Peyer's patch (tissue), 4 donors: Measurements from ENCODE around the gene TNIP3. TPM values are rescaled to one million over a fixed set of nuclear protein-coding genes. Genes with fewer than 3 reads are reported as not detected.
"Not testable (repeated sequence)": the region's sequence is repeated elsewhere in the genome, so short reads cannot be mapped to it uniquely, and the experiment has no call there.

Experiments used
- DNase-seq, 3 donors: peaks; one replicate each; pipeline ENCODE4 v3.0.0-alpha.2; 2017 to 2019
- H3K27ac ChIP-seq, 4 donors: fragments of 200-600 bp; sonication (generic); one replicate each; pipeline ENCODE4 v1.5.1; 2016 to 2019
- H3K27me3 ChIP-seq, 2 donors: fragments of 200-600 bp; sonication (generic); one replicate each; pipeline ENCODE4 v1.5.1; 2019
- H3K36me3 ChIP-seq, 3 donors: fragments of 200-600 bp; sonication (generic); one replicate each; pipeline ENCODE4 v1.5.1; 2016 to 2019
- H3K4me1 ChIP-seq, 4 donors: fragments of 200-600 bp; sonication (generic); one replicate each; pipeline ENCODE4 v1.5.1; 2016 to 2019
- H3K4me3 ChIP-seq, 4 donors: fragments of 200-600 bp; sonication (generic); 1 replicate in 3 of 4; 2 replicates in 1 of 4; pipeline ENCODE4 v1.5.1; 2016 to 2019; ENCODE audit warnings: mild to moderate bottlenecking in 1 of 4
- H3K9me3 ChIP-seq, 4 donors: fragments of 200-600 bp; sonication (generic); one replicate each; pipeline ENCODE4 v1.5.1; 2016 to 2019; ENCODE audit warnings: mild to moderate bottlenecking in 1 of 4
- POLR2A ChIP-seq, 2 donors: fragments of 450-650 bp; IDR thresholded peaks; one replicate each; pipeline ENCODE4 v1.5.1; 2017; ENCODE audit warnings: antibody characterized with exemption in 2 of 2, mild to moderate bottlenecking in 2 of 2, moderate library complexity in 2 of 2
- total RNA-seq, 4 donors: library from RNA; depleted of rRNA; stranded (reverse); fragments of >200 nt; gene quantifications; one replicate each; pipeline ENCODE4 v1.1.0, GENCODE V29; 2016
- TF ChIP-seq, protein P1 (sequence below), 6 experiments: fragments of 450-650 bp in 4 of 6; fragments of 200-600 bp in 2 of 6; sonication (generic) in 1 of 6; IDR thresholded peaks; one replicate each; pipeline ENCODE4 v1.5.1; 2017 to 2019; ENCODE audit warnings: antibody characterized with exemption in 6 of 6, mild to moderate bottlenecking in 3 of 6, moderate library complexity in 1 of 6

TNIP3 gene, protein sequence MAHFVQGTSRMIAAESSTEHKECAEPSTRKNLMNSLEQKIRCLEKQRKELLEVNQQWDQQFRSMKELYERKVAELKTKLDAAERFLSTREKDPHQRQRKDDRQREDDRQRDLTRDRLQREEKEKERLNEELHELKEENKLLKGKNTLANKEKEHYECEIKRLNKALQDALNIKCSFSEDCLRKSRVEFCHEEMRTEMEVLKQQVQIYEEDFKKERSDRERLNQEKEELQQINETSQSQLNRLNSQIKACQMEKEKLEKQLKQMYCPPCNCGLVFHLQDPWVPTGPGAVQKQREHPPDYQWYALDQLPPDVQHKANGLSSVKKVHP
- total RNA-seq = under 1 TPM in 1 of 4 donors, not detected in 3; 0.88 TPM

DNA sequence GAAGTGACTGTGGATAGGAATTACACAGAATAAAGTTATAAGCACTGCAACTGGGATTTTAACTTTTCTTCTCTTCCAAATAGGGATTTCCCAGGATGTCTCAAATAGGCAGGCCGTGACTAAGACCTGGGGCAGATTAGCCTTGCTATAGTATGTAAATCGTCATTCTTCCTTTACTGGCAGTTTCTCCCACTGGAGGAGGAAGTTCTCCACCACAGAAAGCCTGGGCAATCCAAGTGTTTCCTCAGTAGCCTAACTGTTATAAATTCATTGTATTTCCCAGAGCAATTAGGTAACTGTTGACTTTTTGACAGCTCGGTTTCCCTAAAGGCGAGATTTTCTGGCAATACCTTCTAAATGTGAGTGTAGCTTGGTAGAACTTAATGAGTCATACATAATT lies at the start of gene TNIP3:
Gene TNIP3, minus strand, starts transcription at position 31 of the 400 bp plus-strand sequence. CDS start 196 bp downstream, outside the sequence.
- TF ChIP-seq, protein P1, sequence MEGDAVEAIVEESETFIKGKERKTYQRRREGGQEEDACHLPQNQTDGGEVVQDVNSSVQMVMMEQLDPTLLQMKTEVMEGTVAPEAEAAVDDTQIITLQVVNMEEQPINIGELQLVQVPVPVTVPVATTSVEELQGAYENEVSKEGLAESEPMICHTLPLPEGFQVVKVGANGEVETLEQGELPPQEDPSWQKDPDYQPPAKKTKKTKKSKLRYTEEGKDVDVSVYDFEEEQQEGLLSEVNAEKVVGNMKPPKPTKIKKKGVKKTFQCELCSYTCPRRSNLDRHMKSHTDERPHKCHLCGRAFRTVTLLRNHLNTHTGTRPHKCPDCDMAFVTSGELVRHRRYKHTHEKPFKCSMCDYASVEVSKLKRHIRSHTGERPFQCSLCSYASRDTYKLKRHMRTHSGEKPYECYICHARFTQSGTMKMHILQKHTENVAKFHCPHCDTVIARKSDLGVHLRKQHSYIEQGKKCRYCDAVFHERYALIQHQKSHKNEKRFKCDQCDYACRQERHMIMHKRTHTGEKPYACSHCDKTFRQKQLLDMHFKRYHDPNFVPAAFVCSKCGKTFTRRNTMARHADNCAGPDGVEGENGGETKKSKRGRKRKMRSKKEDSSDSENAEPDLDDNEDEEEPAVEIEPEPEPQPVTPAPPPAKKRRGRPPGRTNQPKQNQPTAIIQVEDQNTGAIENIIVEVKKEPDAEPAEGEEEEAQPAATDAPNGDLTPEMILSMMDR (IDR thresholded peaks at IDR 0.05) = no peak
- TF ChIP-seq POLR2A (IDR thresholded peaks at IDR 0.05) = no peak
- no peaks in the 10 kb centered on the region for H3K4me1 ChIP-seq
- no peaks in the 10 kb centered on the region for H3K36me3 ChIP-seq
- H3K9me3 ChIP-seq = no peaks in the 10 kb centered on the region
- DNase-seq = no peak
- H3K4me3 ChIP-seq = no peak within 1 kb of the TSS
- H3K27me3 ChIP-seq = no peaks in the 10 kb centered on the region
- H3K27ac ChIP-seq = no peak within 1 kb of the TSS

GRCh38 chr4:121212806-121213205 lies 48.7 kb upstream of the TNIP3 start:
- no peaks in the 10 kb centered on the region for H3K4me1 ChIP-seq
- no peak overlapping the region for H3K4me3 ChIP-seq
- H3K27ac ChIP-seq = no peak overlapping the region
- H3K36me3 ChIP-seq = no peaks in the 10 kb centered on the region
- H3K27me3 ChIP-seq = no peaks in the 10 kb centered on the region
- DNase-seq = no peak
- no peaks in the 10 kb centered on the region for H3K9me3 ChIP-seq
- TF ChIP-seq, protein P1 (IDR thresholded peaks at IDR 0.05) = no peak
- no peak for TF ChIP-seq POLR2A (IDR thresholded peaks at IDR 0.05)

DNA sequence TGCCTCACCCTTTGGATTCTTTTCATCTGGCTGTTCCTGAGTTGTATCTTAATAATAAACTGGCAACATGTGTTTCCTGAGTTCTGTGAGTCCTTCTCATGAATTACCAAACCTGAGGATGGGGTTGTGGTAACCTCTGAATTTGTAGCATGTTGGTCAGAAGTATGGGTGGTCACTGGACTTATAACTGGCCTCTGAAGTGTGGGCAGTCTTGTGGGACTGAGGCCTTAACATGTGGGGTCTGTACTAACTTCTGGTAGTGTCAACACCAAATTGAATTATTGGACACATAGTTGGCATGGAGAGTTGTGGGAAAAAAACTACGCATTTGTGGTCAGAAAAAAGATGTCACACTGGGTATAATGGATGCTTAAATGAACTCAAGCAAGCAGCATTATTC lies 45.0 kb upstream of the TNIP3 start:
- Histone ChIP-seq H3K27me3 (no peaks in the 10 kb centered on the region), H3K36me3 (no peaks in the 10 kb centered on the region), H3K4me1 (no peaks in the 10 kb centered on the region), H3K9me3 (no peaks in the 10 kb centered on the region), H3K27ac (no peak overlapping the region), H3K4me3 (no peak overlapping the region)
- DNase-seq = no peak
- no peak for TF ChIP-seq POLR2A (IDR thresholded peaks at IDR 0.05)

GRCh38 chr4:121208244-121209007 lies 44.3 kb upstream of the TNIP3 start:
- Histone ChIP-seq H3K36me3 (no peaks in the 10 kb centered on the region), H3K9me3 (no peaks in the 10 kb centered on the region), H3K27ac (no peak overlapping the region), H3K4me1 (no peaks in the 10 kb centered on the region), H3K4me3 (no peak overlapping the region), H3K27me3 (no peaks in the 10 kb centered on the region)
- no peak for DNase-seq
- TF ChIP-seq POLR2A (IDR thresholded peaks at IDR 0.05) = no peak
- TF ChIP-seq, protein P1 (IDR thresholded peaks at IDR 0.05) = no peak

DNA sequence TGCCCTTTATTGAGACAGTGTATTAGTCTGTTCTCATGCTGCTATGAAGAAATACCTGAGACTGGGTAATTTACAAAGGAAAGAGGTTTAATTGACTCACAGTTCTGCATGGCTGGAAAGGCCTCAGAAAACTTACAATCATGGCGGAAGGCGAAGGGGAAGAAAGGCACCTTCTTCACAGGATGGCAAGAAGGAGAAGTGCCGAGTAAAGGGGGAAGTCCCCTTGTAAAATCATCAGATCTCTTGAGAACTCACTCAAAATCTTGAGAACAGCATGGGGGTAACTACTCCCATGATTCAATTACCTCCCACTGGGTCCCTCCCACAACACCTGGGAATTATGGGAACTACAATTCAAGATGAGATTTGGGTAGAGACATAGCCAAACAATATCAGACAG lies 41.7 kb upstream of the TNIP3 start:
- H3K27me3 ChIP-seq, DNase-seq, H3K4me1 ChIP-seq, H3K36me3 ChIP-seq, H3K27ac ChIP-seq, H3K4me3 ChIP-seq, H3K9me3 ChIP-seq: not testable (repeated sequence)

DNA sequence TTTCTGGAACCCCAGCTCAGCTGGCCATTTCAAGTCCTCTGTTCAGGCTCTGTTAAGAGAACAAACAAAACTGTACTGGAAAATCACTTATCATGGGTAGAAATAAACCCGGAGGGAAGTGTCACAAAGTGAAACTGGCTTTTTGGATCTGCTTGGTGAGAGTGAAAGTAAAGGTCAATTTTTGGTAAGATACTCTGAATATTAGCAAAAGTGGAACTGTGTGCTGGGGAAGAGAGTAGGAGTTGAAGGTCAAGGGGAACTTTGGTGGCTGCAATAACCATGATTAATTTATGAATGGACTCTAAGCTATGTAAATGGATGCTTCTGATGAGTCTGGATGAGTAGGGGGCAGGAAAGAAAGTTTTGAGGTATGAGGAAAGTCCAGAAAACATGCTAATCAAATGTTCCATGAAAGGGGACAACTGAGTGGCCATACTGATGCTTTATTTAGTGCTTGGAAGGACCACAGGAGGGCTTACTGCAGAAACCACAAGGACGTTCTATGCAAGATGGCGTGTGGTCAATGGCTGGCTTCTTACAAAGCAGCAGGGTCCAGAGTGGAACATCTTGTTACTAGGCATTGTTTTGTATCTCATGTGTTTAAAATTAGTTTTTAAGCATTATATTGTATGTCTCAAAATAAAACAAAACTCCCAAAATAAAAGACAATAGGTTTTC lies 36.8 kb upstream of the TNIP3 start:
- no peaks in the 10 kb centered on the region for H3K36me3 ChIP-seq
- no peak overlapping the region for H3K4me3 ChIP-seq
- DNase-seq = no peak
- H3K27me3 ChIP-seq = no peaks in the 10 kb centered on the region
- no peak overlapping the region for H3K27ac ChIP-seq
- no peaks in the 10 kb centered on the region for H3K9me3 ChIP-seq
- no peaks in the 10 kb centered on the region for H3K4me1 ChIP-seq
- no peak for TF ChIP-seq POLR2A (IDR thresholded peaks at IDR 0.05)
- TF ChIP-seq, protein P1 (IDR thresholded peaks at IDR 0.05) = no peak
